ENCODE data around the gene NLN.
"Not testable (repeated sequence)": the region's sequence is repeated elsewhere in the genome, so short reads cannot be mapped to it uniquely, and the experiment has no call there.

The NLN gene

GRCh38 chr5:65732046-65732445 is 10.0 kb downstream of the NLN start:
- DNase-seq (ENCODE audit: low read depth): not testable (repeated sequence)

DNA sequence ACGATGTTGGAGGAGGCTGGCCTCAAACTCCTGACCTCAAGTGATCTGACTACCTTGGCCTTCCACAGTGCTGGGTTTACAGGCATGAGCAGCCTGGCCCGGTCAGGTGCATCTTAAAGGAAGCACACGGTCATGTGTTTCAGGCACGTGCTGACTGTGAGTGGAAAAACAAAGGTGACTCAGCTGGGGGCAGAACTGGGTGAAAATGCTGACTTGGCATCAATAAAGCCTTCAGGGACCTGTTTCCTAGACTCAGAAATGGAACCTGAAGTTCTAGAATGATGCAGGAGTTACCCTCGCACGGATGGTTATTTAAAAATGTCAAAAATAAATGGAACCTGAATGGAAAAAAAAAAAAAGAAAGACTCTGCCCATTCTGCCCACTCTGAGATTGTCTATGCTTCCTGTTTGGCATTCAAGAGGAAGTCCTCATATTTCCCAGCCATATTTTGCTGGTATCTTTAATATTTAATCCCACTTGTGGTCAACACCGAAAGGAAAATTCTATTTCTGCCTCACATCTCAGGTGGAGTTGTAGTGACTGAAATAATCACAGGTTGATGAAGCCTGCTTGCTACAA is 12.3 kb downstream of the NLN start:
- DNase-seq (ENCODE audit: low read depth): not testable (repeated sequence)

- DNase-seq (ENCODE audit: low read depth): no peak
These were observed 12.9 kb downstream of the NLN start for GRCh38 chr5:65734921-65735320.

DNA sequence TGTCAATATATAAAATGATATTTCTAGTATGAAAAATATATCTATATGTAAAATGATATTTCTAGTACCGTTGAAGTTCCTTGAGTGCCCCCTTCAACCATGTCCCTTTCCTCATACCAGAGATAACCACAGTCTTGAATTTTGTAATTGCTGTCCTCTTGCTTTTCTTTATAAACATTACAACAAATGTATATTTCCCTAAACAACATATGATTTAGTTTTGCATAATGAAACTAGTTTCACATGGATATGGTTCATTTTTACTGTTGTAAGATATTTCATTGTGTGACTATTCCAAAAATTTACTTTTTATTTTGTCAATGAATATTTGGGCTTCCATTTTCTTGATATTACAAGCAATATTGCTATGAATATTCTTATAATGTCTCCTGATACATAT is 14.0 kb downstream of the NLN start:
- DNase-seq (ENCODE audit: low read depth): no peak

DNA sequence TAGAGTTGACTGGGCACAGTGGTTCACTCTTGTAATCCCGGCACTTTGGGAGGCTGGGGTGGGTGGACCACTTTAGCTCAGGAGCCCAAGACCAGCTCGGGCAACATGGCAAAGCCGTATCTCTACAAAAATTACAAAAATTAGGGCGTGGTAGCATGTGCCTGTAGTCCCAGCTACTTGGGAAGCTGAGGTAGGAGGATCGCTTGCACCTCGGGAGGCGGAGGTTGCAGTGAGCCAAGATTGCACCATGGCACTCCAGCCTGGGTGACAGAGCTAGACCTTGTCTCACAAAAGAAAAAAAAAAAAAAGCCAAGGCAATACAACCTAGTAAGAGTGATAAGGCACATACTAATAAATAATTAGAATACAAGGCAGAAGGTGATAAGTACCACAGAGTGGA is 15.8 kb downstream of the NLN start:
- DNase-seq (ENCODE audit: low read depth): no peak

DNA sequence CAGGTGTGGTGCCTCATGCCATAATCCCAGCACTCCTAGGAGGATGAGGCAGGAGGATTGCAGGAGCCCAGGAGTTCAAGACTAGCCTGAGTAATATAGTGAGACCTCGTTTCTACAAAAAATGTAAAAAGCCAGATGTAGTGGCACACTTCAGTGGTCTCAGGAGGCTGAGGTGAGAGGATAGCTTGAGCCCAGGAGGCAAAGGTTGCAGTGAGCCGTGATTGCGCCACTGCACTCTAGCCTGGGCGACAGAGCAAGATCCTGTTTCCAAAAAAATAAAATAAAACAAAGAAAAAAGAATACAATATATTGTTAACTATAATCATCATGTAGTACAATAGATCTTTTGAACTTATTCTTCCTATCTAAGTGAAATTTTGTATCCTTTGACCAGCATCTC is 16.3 kb downstream of the NLN start:
- no peak for DNase-seq (ENCODE audit: low read depth)

GRCh38 chr5:65739162-65739561 is 17.2 kb downstream of the NLN start:
- no peak for DNase-seq (ENCODE audit: low read depth)

DNA sequence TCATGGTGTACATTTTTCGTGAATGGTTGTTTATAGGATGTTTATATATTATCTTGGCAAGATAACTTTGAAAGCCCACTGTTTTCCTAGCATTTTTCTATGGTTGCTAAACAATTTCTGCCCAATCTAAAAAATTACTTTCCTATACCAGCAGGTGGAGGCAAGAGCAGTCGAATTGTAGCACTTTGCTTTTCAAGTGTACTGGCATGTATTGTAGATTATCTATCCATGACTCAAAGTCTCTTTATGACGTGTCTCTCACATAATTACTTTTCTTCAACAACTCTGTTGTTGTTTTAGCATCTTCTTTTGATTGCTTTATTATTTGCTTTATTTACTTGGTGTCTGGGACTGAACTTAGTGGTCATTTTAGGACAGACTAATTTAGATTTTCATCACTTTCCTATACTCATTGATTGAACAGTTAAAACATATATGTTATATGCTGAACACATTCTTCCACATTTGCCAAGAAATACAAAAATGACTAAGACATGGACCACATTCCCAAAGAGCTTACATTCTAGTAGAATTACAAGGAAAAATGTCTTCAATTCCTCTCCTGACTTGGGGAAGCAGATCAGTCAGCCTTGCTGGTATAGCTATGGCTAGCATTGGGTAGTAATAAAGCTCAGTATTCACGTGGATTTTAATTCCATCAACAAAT is 20.7 kb downstream of the NLN start:
- peak; percentile 69 for DNase-seq (ENCODE audit: low read depth)

GRCh38 chr5:65749221-65749844 is 27.3 kb downstream of the NLN start:
- DNase-seq (ENCODE audit: low read depth): no peak

DNA sequence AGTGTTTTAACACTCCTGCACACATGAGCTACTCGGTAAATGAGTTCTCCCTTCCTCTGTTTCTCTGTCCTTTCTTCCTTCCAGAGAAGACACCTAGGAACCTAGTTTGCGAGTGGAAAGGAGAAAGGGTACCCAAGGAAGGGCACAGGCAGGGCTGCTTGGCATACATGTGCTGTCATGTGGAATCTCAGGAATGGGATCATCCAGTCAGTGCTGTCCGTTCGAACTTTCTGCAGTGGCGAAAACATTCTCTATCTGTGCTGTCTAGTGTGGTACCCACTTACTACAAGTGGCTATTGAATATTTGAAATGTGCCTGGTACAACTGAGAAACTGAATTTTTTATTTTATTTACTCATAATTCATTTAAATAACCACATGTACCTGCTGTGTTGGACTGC is 28.0 kb downstream of the NLN start:
- DNase-seq (ENCODE audit: low read depth): no peak

- DNase-seq (ENCODE audit: low read depth): no peak
These were observed 28.9 kb downstream of the NLN start for GRCh38 chr5:65750938-65751337.

DNA sequence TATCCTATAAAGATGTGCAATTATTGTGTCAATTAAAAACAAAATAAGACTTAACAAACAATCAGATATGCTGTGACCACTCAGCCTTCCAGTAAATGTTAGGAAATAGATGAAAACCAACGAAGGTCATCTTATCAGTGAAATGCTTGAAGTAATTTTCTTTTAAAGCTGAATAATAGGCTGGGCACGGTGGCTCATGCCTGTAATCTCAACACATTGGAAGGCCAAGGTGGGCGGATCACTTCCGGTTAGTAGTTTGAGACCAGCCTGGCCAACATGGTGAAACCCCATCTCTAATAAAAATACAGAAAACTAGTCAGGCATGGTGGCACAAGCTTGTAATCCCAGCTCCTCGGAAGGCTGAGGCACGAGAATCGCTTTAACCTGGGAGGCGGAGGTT is 31.2 kb downstream of the NLN start:
- no peak for DNase-seq (ENCODE audit: low read depth)

DNA sequence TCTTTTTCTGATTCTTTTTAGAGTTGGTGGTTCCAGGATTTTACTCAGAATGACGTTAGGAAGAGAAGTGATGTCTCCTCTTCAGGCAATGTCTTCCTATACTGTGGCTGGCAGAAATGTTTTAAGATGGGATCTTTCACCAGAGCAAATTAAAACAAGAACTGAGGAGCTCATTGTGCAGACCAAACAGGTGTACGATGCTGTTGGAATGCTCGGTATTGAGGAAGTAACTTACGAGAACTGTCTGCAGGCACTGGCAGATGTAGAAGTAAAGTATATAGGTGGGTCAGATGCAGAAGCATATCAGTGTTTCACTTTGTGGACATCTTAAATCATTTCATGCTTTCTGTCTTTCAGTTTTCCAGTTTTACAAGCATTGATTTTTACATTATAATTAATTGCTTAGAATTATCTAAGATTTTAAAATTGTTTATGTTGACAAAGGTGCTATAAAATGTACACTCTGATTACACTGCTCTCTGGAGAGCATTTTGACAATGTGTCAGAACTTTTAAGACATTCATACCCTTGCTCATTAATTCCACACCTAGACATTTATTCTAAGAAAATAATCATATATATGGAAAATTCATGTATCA is 36.6 kb downstream of the NLN start:
- DNase-seq (ENCODE audit: low read depth): no peak

DNA sequence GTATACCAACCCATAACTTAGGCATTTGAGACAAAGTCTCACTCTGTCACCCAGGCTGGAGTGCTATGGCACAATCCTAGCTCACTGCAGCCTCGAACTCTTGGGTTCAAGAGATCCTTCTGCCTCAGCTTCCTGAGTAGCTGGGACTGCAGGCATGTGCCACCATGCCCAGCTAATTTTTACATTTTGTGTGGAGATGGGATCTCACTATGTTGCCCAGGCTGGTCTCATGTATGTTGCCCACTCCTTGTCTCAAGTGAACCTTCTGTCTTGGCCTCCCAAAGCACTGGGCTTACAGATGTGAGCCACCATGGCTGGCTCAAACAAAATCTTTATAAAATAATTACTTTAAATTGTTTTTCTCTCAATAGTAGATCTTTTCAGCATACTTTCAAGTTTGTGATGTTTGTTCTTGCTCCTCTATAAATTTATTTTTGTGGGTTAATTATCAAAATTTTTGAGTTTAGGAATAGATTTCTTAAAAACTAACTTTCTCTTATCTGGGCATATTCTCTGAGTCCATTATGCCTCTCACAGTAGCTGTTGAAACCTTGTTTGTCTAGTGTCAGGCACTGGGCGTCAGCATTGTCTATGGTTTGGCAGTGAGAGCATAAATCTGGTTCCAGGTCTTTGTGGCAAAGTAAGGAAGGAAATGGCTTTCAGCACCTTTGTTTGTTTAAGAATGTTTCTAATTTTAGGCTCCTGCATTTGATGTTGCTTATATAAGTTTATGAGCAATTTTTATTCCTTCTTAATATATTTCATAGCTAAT is 38.7 kb downstream of the NLN start:
- peak; percentile 57 for DNase-seq (ENCODE audit: low read depth)

- no peak for DNase-seq (ENCODE audit: low read depth)
These were observed 40.2 kb downstream of the NLN start for GRCh38 chr5:65762234-65762633.

DNA sequence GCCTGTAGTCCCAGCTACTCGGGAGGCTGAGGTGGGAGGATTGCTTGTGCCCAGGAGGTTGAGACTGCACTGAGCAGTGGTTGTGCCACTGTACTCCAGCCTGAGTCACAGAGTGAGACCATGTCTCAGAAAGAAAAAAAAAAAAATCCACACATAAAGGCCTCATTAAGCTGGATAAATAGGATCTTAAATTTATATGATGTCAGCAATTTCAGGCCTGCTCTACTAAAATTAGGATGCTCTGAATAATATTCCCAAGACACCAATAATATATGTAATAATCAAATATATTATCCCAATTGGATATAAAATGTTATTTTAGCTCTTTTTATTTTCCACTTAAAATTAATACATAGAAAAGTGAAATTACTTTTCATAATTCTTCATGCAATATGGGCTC is 43.6 kb downstream of the NLN start:
- DNase-seq (ENCODE audit: low read depth): no peak

DNA sequence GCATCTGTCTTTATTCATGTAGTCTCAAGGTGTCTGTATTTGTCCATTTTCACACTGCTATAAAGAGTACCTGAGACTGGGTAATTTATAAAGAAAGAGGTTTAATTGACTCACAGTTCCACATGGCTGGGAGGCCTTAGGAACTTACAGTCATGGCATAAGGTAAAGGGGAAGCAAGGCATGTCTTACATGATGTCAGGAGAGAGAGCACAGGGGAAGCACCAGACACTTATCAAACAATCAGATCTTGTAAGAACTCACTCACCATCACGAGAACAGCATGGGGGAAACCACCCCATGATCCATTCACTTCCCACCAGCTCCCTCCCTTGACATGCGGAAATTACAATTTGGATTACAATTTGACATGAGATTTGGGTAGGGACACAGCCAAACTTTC is 44.2 kb downstream of the NLN start:
- no peak for DNase-seq (ENCODE audit: low read depth)

DNA sequence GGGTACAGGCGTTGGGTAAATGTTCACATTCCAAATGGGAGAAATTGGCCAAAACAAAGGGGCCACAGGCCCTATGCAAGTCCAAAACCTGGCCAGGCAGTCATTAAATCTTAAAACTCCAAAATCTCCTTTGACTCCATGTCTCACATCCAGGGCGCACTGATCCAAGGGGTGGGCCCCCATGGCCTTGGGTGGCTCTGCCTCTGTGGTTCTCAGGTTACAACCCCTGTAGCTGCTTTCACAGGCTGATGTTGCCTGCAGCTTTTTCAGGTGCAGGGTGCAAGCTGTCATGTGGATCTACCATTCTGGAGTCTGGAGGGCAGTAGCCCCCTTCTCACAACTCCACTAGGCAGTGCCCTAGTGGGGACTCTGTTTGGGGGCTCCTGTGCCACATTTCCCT is 44.8 kb downstream of the NLN start:
- DNase-seq (ENCODE audit: low read depth): no peak

DNA sequence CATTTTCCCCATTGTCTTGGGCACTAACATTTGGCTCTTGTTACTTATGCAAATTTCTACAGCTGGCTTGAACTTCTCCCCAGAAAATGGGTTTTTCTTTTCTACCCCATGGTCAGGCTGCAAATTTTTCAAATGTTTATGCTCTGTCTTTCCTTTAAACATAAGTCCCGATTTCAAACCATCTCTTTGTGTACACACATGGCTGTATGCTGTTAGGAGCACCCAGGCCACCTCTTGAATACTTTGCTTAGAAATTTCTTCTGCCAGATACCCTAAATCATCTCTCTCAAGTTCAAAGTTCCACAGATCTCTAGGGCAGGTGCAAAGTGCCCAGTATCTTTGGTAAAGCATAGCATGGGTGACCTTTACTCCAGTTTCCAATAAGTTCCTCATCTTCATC is 45.6 kb downstream of the NLN start:
- DNase-seq (ENCODE audit: low read depth): no peak

- no peak for DNase-seq (ENCODE audit: low read depth)
These were observed 46.8 kb downstream of the NLN start for GRCh38 chr5:65768723-65769346.

GRCh38 chr5:65769539-65769938 is 47.5 kb downstream of the NLN start:
- peak; percentile 70 for DNase-seq (ENCODE audit: low read depth)

GRCh38 chr5:65771266-65771665 is 49.3 kb downstream of the NLN start:
- no peak for DNase-seq (ENCODE audit: low read depth)
